HG03139 (cell line): ENCODE measurements around the gene TCOF1.

Experiments used
- ATAC-seq: cut with Tn5 transposase; IDR thresholded peaks from one replicate; pipeline ENCODE4 v1.9.1; 2021; ENCODE audit not compliant: unreplicated experiment

The TCOF1 gene

GRCh38 chr5:150350524-150351344 is 6.8 kb upstream of the TCOF1 start:
- peak; percentile 81 for ATAC-seq

- no peak for ATAC-seq
Observed at GRCh38 chr5:150352244-150353031, 5.1 kb upstream of the TCOF1 start.

GRCh38 chr5:150353032-150353675 is 4.3 kb upstream of the TCOF1 start:
- ATAC-seq, result no peak

- ATAC-seq, result no peak
Observed at GRCh38 chr5:150355791-150356190, 1.7 kb upstream of the TCOF1 start.

GRCh38 chr5:150356575-150357294 is 762 bp upstream of the TCOF1 start:
- ATAC-seq, result no peak

- ATAC-seq, result no peak
Observed at GRCh38 chr5:150358261-150359095, 981 bp downstream of the TCOF1 start.

- ATAC-seq, result no peak
Observed at GRCh38 chr5:150361301-150361700, 3.8 kb downstream of the TCOF1 start.

- no peak for ATAC-seq
Observed at GRCh38 chr5:150363185-150363584, 5.7 kb downstream of the TCOF1 start.

GRCh38 chr5:150364004-150364403 is 6.5 kb downstream of the TCOF1 start:
- ATAC-seq, result no peak

- ATAC-seq, result no peak
Observed at GRCh38 chr5:150368526-150368925, 11.0 kb downstream of the TCOF1 start.

GRCh38 chr5:150372639-150373038 is 15.1 kb downstream of the TCOF1 start:
- ATAC-seq, result no peak

- ATAC-seq, result no peak
Observed at GRCh38 chr5:150374651-150375050, 17.2 kb downstream of the TCOF1 start.

GRCh38 chr5:150376799-150377771 is 19.6 kb downstream of the TCOF1 start:
- ATAC-seq, result no peak

- ATAC-seq, result no peak
Observed at GRCh38 chr5:150377964-150378694, 20.6 kb downstream of the TCOF1 start.

GRCh38 chr5:150384701-150385100 is 27.2 kb downstream of the TCOF1 start:
- no peak for ATAC-seq

- no peak for ATAC-seq
Observed at GRCh38 chr5:150386024-150386855, 28.7 kb downstream of the TCOF1 start.

- ATAC-seq, result no peak
Observed at GRCh38 chr5:150389531-150390266, 32.2 kb downstream of the TCOF1 start.
